GM12891 (cell line): ENCODE measurements around the gene RRM2.

ENCODE experiments used
- POLR2A ChIP-seq: IDR thresholded peaks from 2 replicates; pipeline ENCODE4 v1.6.1; 2011; ENCODE audit warnings: low read depth, low read length, control low read depth
- POU2F2 ChIP-seq: IDR thresholded peaks from 2 replicates; pipeline ENCODE4 v1.6.1; 2011; ENCODE audit warnings: low read depth, mild to moderate bottlenecking, control low read depth, low read length, moderate library complexity

- TF ChIP-seq POLR2A, result no peak
- TF ChIP-seq POU2F2, result no peak
Measured at GRCh38 chr2:10129490-10129889, 7.0 kb downstream of the RRM2 start.
